Measurements from ENCODE around the gene TMEFF1. TPM values are rescaled to one million over a fixed set of nuclear protein-coding genes. Genes with fewer than 3 reads are reported as not detected.
A peak's percentile ranks its signal among the peaks of the same experiment; 100 is the strongest.
"Not testable (repeated sequence)": the region's sequence is repeated elsewhere in the genome, so short reads cannot be mapped to it uniquely, and the experiment has no call there.

The TMEFF1 gene
- polyA plus RNA-seq, 1 donor (not counting 4 experiments of a cell fraction or from before 2014, with no cell fraction given), result not detected

DNA sequence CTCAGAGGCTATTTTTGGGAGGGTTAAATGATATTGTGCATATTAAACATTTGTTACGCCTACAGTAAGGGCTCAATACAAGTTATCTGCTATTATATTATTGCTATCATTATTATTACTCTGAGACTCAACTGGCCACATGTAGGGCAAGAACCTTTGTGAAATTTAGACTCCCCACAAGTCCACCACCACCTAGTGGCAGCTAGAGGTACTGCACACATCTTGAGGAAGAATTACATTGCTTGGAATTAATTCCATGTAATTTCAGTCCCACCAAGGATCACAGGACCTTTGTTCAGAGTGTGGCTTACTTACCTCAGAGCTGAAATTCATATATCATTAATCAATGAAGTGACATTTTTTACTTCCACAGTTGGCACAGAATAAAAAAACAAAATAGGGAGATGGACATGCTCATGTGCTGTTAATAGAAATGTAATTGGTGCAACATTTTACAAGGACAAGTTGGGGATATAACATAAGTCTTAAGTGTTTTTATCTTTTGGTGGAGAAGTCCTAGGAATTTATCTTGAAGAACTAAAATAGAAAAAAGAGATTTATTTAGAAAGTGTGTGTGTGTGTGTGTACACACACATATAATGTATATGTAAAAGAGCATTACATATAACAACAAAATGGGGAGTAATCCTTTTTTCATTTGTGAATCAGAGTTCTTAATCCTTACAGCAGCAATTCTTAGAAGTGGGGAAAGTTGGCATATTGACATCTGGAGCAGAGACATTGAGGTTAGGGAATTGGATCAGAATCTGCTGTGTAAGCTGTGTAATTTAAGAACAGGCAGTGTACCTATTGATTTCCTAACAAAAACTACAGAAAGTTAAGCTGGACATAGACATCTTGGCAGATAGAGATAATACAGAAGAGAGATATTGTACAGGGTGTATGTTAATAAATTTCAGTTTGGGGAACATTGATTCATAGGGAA lies 34.8 kb upstream of the TMEFF1 start:
- Histone ChIP-seq H3K9me1 (ENCODE audit: control insufficient read depth, extremely low read depth, insufficient read depth, low read length) (no peaks in the 10 kb centered on the region), H3K79me2 (ENCODE audit: control insufficient read depth, insufficient read depth, low read length) (peaks cover 87% of the 10 kb centered on the region), H3K27me3 (ENCODE audit: control insufficient read depth, extremely low read depth, insufficient read depth, low read length) (no peaks in the 10 kb centered on the region), H3K4me3 (ENCODE audit: control insufficient read depth in 2 of 3, extremely low read depth in 1 of 3, insufficient read depth in 2 of 3, low read depth in 1 of 3, low read length in 3 of 3) (no peak overlapping the region), H3K4me1 (ENCODE audit: control insufficient read depth, extremely low read depth, insufficient read depth, low read length) (no peaks in the 10 kb centered on the region), H3K9ac (ENCODE audit: control insufficient read depth, extremely low read depth, insufficient read depth, low read length) (no peak overlapping the region), H3K4me2 (ENCODE audit: control insufficient read depth, extremely low read depth, insufficient read depth, low read depth, low read length) (no peak overlapping the region), H3K36me3 (ENCODE audit: control insufficient read depth in 2 of 2, extremely low read depth in 1 of 2, insufficient read depth in 2 of 2, low read length in 2 of 2) (peaks cover 0 to 16% of the 10 kb centered on the region in 2 experiments), H2AFZ (ENCODE audit: control insufficient read depth, low read length) (no peak overlapping the region), H3K27ac (ENCODE audit: control insufficient read depth, insufficient read depth, low read length) (no peak overlapping the region), H4K20me1 (ENCODE audit: control insufficient read depth, extremely low read depth, insufficient read depth, low read length) (peaks cover 2% of the 10 kb centered on the region), H3K9me3 (ENCODE audit: control insufficient read depth, low read depth, low read length) (no peaks in the 10 kb centered on the region)
- peak; percentile 43 for FAIRE-seq
- dilution Hi-C loops (cut with MboI; ENCODE audit: extremely low pct_ligation_motif_present, low sequenced_read_pairs), result no loop called here
- DNase-seq (ENCODE audit: low read depth, low spot score), result peak; percentile 41
- TF ChIP-seq EZH2 (IDR thresholded peaks at IDR 0.05; ENCODE audit: low read length), result no peak
- TF ChIP-seq, protein P1, sequence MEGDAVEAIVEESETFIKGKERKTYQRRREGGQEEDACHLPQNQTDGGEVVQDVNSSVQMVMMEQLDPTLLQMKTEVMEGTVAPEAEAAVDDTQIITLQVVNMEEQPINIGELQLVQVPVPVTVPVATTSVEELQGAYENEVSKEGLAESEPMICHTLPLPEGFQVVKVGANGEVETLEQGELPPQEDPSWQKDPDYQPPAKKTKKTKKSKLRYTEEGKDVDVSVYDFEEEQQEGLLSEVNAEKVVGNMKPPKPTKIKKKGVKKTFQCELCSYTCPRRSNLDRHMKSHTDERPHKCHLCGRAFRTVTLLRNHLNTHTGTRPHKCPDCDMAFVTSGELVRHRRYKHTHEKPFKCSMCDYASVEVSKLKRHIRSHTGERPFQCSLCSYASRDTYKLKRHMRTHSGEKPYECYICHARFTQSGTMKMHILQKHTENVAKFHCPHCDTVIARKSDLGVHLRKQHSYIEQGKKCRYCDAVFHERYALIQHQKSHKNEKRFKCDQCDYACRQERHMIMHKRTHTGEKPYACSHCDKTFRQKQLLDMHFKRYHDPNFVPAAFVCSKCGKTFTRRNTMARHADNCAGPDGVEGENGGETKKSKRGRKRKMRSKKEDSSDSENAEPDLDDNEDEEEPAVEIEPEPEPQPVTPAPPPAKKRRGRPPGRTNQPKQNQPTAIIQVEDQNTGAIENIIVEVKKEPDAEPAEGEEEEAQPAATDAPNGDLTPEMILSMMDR (optimal IDR thresholded peaks at IDR 0.05 in 1 of 3, IDR thresholded peaks at IDR 0.05 in 1 of 3, conservative IDR thresholded peaks at IDR 0.05 in 1 of 3; ENCODE audit: extremely low read depth in 1 of 3, insufficient read depth in 2 of 3, low read length in 3 of 3), result peak; percentile 76 to 90 (median 79)

DNA sequence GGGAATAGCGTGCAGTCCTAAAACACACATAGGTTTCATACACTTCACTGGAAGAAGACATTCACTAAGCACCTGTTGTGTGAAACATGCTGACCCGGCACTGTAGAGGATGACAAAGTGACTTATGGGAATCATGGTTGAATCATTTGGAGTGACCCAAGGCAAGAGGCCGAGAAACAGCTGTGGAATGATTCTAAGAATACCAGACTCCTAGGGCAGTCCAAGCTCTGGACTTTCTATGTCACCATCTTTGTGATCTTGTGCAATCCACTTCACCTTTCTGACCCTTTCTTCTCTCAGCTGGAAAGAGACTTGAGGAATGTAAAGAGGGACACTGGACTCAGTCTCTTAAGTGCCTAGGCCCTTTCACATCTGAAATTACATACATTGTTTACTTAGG lies 32.9 kb upstream of the TMEFF1 start:
- H3K9me1 ChIP-seq (ENCODE audit: control insufficient read depth, extremely low read depth, insufficient read depth, low read length), result no peaks in the 10 kb centered on the region
- FAIRE-seq (no peak), DNase-seq (ENCODE audit: low read depth, low spot score) (no peak)
- no peaks in the 10 kb centered on the region for H3K9me3 ChIP-seq (ENCODE audit: control insufficient read depth, low read depth, low read length)
- H3K36me3 ChIP-seq (ENCODE audit: control insufficient read depth in 2 of 2, extremely low read depth in 1 of 2, insufficient read depth in 2 of 2, low read length in 2 of 2), result peaks cover 5 to 10% of the 10 kb centered on the region in 2 experiments
- H2AFZ ChIP-seq (ENCODE audit: control insufficient read depth, low read length), result no peak overlapping the region
- H3K4me3 ChIP-seq (ENCODE audit: control insufficient read depth in 2 of 3, extremely low read depth in 1 of 3, insufficient read depth in 2 of 3, low read depth in 1 of 3, low read length in 3 of 3), result no peak overlapping the region
- no peak overlapping the region for H3K9ac ChIP-seq (ENCODE audit: control insufficient read depth, extremely low read depth, insufficient read depth, low read length)
- peaks cover 84% of the 10 kb centered on the region for H3K79me2 ChIP-seq (ENCODE audit: control insufficient read depth, insufficient read depth, low read length)
- no peak overlapping the region for H3K27ac ChIP-seq (ENCODE audit: control insufficient read depth, insufficient read depth, low read length)
- H3K4me1 ChIP-seq (ENCODE audit: control insufficient read depth, extremely low read depth, insufficient read depth, low read length), result no peaks in the 10 kb centered on the region
- no peaks in the 10 kb centered on the region for H3K27me3 ChIP-seq (ENCODE audit: control insufficient read depth, extremely low read depth, insufficient read depth, low read length)
- no peak overlapping the region for H3K4me2 ChIP-seq (ENCODE audit: control insufficient read depth, extremely low read depth, insufficient read depth, low read depth, low read length)
- dilution Hi-C loops (cut with MboI; ENCODE audit: extremely low pct_ligation_motif_present, low sequenced_read_pairs), result no loop called here
- no peaks in the 10 kb centered on the region for H4K20me1 ChIP-seq (ENCODE audit: control insufficient read depth, extremely low read depth, insufficient read depth, low read length)
- no peak for TF ChIP-seq EZH2 (IDR thresholded peaks at IDR 0.05; ENCODE audit: low read length)
- TF ChIP-seq, protein P1 (optimal IDR thresholded peaks at IDR 0.05 in 1 of 3, IDR thresholded peaks at IDR 0.05 in 1 of 3, conservative IDR thresholded peaks at IDR 0.05 in 1 of 3; ENCODE audit: extremely low read depth in 1 of 3, insufficient read depth in 2 of 3, low read length in 3 of 3), result no peak

DNA sequence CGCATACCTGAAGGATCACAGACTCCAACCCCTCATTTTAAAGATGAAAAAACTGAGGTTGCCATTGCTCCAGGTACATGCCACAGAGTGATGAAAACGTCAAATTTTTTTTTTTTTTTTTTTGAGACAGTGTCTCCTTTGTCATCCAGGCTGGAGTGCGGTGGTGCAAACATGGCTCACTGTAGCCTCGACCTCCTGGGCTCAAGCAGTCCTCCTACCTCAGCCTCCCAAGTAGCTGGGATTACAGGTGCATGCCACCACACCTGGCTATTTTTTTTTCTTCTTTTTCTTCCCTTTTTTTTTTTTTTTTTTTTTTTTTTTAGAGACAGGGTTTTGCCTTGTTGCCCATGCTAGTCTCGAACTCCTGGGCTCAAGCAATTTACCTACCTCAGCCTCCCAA lies 32.5 kb upstream of the TMEFF1 start:
- H3K4me1 ChIP-seq (ENCODE audit: control insufficient read depth, extremely low read depth, insufficient read depth, low read length); H3K27ac ChIP-seq (ENCODE audit: control insufficient read depth, insufficient read depth, low read length); H3K4me3 ChIP-seq (ENCODE audit: control insufficient read depth in 2 of 3, extremely low read depth in 1 of 3, insufficient read depth in 2 of 3, low read depth in 1 of 3, low read length in 3 of 3); H3K9ac ChIP-seq (ENCODE audit: control insufficient read depth, extremely low read depth, insufficient read depth, low read length); H3K27me3 ChIP-seq (ENCODE audit: control insufficient read depth, extremely low read depth, insufficient read depth, low read length); H3K4me2 ChIP-seq (ENCODE audit: control insufficient read depth, extremely low read depth, insufficient read depth, low read depth, low read length); H2AFZ ChIP-seq (ENCODE audit: control insufficient read depth, low read length); FAIRE-seq; H3K9me3 ChIP-seq (ENCODE audit: control insufficient read depth, low read depth, low read length); H4K20me1 ChIP-seq (ENCODE audit: control insufficient read depth, extremely low read depth, insufficient read depth, low read length); H3K9me1 ChIP-seq (ENCODE audit: control insufficient read depth, extremely low read depth, insufficient read depth, low read length); DNase-seq (ENCODE audit: low read depth, low spot score); dilution Hi-C loops (cut with MboI; ENCODE audit: extremely low pct_ligation_motif_present, low sequenced_read_pairs): not testable (repeated sequence)
- peaks cover 5 to 10% of the 10 kb centered on the region in 2 experiments for H3K36me3 ChIP-seq (ENCODE audit: control insufficient read depth in 2 of 2, extremely low read depth in 1 of 2, insufficient read depth in 2 of 2, low read length in 2 of 2)
- H3K79me2 ChIP-seq (ENCODE audit: control insufficient read depth, insufficient read depth, low read length), result peaks cover 83% of the 10 kb centered on the region
